Measurements from ENCODE around the gene SHROOM4.
A peak's percentile ranks its signal among the peaks of the same experiment; 100 is the strongest.

The SHROOM4 gene

DNA sequence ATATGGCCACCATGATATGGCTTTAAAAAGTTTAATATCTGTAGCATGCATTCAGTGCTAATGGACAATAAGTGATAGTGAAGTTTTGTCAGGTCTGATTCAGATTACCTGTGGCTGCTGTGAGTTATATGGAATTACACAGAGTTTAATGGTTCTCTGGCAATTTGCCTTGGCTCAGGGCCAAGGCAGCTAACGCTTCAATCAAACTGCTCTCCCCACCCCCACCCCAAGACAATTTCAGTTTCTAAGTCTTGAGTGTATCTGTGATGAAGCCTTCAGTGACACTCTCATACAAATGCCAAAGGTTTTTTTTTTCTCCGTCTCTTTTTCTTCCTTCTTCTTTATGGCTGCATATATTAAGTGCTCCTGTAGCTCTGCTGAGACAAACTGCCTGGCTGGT is 106.6 kb downstream of the SHROOM4 start:
- Histone ChIP-seq H3K27me3 (ENCODE audit: control insufficient read depth, insufficient read depth, low read length) (peaks cover 15% of the 10 kb centered on the region; the same call in 1 of the 2 replicates), H3K9ac (ENCODE audit: low read depth, low read length) (no peak overlapping the region), H3K4me1 (ENCODE audit: control insufficient read depth, insufficient read depth, low read length) (peaks cover 33% of the 10 kb centered on the region), H3K27ac (ENCODE audit: low read depth, low read length) (no peak overlapping the region), H3K9me3 (ENCODE audit: control insufficient read depth, insufficient read depth, low read length) (no peaks in the 10 kb centered on the region), H3K4me3 (ENCODE audit: low read depth, low read length) (no peak overlapping the region), H3K36me3 (ENCODE audit: control insufficient read depth, insufficient read depth, low read length) (no peaks in the 10 kb centered on the region)

- Histone ChIP-seq H3K9me3 (ENCODE audit: control insufficient read depth, insufficient read depth, low read length) (no peaks in the 10 kb centered on the region), H3K9ac (ENCODE audit: low read depth, low read length) (no peak overlapping the region), H3K36me3 (ENCODE audit: control insufficient read depth, insufficient read depth, low read length) (no peaks in the 10 kb centered on the region), H3K27ac (ENCODE audit: low read depth, low read length) (no peak overlapping the region), H3K4me3 (ENCODE audit: low read depth, low read length) (no peak overlapping the region), H3K27me3 (ENCODE audit: control insufficient read depth, insufficient read depth, low read length) (no peaks in the 10 kb centered on the region), H3K4me1 (ENCODE audit: control insufficient read depth, insufficient read depth, low read length) (peaks cover 39% of the 10 kb centered on the region)
Observed at GRCh38 chrX:50705042-50705441, 109.0 kb downstream of the SHROOM4 start.

GRCh38 chrX:50704360-50704759 is 109.6 kb downstream of the SHROOM4 start:
- H3K27ac ChIP-seq (ENCODE audit: low read depth, low read length), result no peak overlapping the region
- H3K9me3 ChIP-seq (ENCODE audit: control insufficient read depth, insufficient read depth, low read length), result no peaks in the 10 kb centered on the region
- no peaks in the 10 kb centered on the region for H3K36me3 ChIP-seq (ENCODE audit: control insufficient read depth, insufficient read depth, low read length)
- no peak overlapping the region for H3K4me3 ChIP-seq (ENCODE audit: low read depth, low read length)
- H3K4me1 ChIP-seq (ENCODE audit: control insufficient read depth, insufficient read depth, low read length), result peaks cover 45% of the 10 kb centered on the region
- H3K27me3 ChIP-seq (ENCODE audit: control insufficient read depth, insufficient read depth, low read length), result no peaks in the 10 kb centered on the region
- no peak overlapping the region for H3K9ac ChIP-seq (ENCODE audit: low read depth, low read length)

GRCh38 chrX:50700921-50701320 is 113.1 kb downstream of the SHROOM4 start:
- peaks cover 51% of the 10 kb centered on the region for H3K4me1 ChIP-seq (ENCODE audit: control insufficient read depth, insufficient read depth, low read length)
- no peaks in the 10 kb centered on the region for H3K27me3 ChIP-seq (ENCODE audit: control insufficient read depth, insufficient read depth, low read length)
- no peak overlapping the region for H3K9ac ChIP-seq (ENCODE audit: low read depth, low read length)
- H3K4me3 ChIP-seq (ENCODE audit: low read depth, low read length), result no peak overlapping the region
- H3K36me3 ChIP-seq (ENCODE audit: control insufficient read depth, insufficient read depth, low read length), result no peaks in the 10 kb centered on the region
- H3K9me3 ChIP-seq (ENCODE audit: control insufficient read depth, insufficient read depth, low read length), result no peaks in the 10 kb centered on the region
- peak overlapping the region; percentile 11 for H3K27ac ChIP-seq (ENCODE audit: low read depth, low read length)

DNA sequence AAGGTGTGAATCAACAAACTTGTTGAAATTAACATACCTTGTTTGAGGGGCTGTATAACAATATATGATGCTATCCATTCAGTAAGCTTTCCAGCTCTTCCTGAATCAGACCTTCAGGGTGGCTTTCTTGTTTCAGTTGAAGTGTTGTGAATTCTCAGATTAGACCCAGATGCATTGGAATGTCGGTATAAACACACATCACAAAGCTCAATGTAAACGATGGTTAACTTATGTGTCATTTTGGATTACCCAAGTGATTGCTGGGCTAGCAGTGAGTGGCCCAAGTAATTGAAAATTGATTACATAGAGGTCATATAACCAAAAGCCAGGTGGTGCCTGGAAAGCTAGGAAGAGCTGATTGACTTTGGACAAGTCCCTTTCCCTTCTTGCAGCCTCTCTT is 115.0 kb downstream of the SHROOM4 start:
- Histone ChIP-seq H3K27me3 (ENCODE audit: control insufficient read depth, insufficient read depth, low read length) (no peaks in the 10 kb centered on the region), H3K36me3 (ENCODE audit: control insufficient read depth, insufficient read depth, low read length) (no peaks in the 10 kb centered on the region), H3K9ac (ENCODE audit: low read depth, low read length) (no peak overlapping the region), H3K4me1 (ENCODE audit: control insufficient read depth, insufficient read depth, low read length) (peaks cover 51% of the 10 kb centered on the region), H3K4me3 (ENCODE audit: low read depth, low read length) (no peak overlapping the region), H3K9me3 (ENCODE audit: control insufficient read depth, insufficient read depth, low read length) (no peaks in the 10 kb centered on the region), H3K27ac (ENCODE audit: low read depth, low read length) (peak overlapping the region; percentile 77)

- no peaks in the 10 kb centered on the region for H3K9me3 ChIP-seq (ENCODE audit: control insufficient read depth, insufficient read depth, low read length)
- peaks cover 51% of the 10 kb centered on the region for H3K4me1 ChIP-seq (ENCODE audit: control insufficient read depth, insufficient read depth, low read length)
- H3K27me3 ChIP-seq (ENCODE audit: control insufficient read depth, insufficient read depth, low read length), result no peaks in the 10 kb centered on the region
- H3K27ac ChIP-seq (ENCODE audit: low read depth, low read length), result peak overlapping the region; percentile 77
- 0 out of 2 replicates have a peak overlapping the region, but pooled peaks have one; percentile 52 for H3K9ac ChIP-seq (ENCODE audit: low read depth, low read length)
- H3K36me3 ChIP-seq (ENCODE audit: control insufficient read depth, insufficient read depth, low read length), result no peaks in the 10 kb centered on the region
- H3K4me3 ChIP-seq (ENCODE audit: low read depth, low read length), result no peak overlapping the region
Observed at GRCh38 chrX:50697691-50698090, 116.3 kb downstream of the SHROOM4 start.

GRCh38 chrX:50691820-50692219 is 122.2 kb downstream of the SHROOM4 start:
- Histone ChIP-seq H3K27ac (ENCODE audit: low read depth, low read length) (no peak overlapping the region), H3K4me1 (ENCODE audit: control insufficient read depth, insufficient read depth, low read length) (peaks cover 1% of the 10 kb centered on the region), H3K4me3 (ENCODE audit: low read depth, low read length) (no peak overlapping the region), H3K27me3 (ENCODE audit: control insufficient read depth, insufficient read depth, low read length) (no peaks in the 10 kb centered on the region), H3K9ac (ENCODE audit: low read depth, low read length) (no peak overlapping the region), H3K9me3 (ENCODE audit: control insufficient read depth, insufficient read depth, low read length) (no peaks in the 10 kb centered on the region), H3K36me3 (ENCODE audit: control insufficient read depth, insufficient read depth, low read length) (no peaks in the 10 kb centered on the region)

GRCh38 chrX:50684871-50685270 is 129.1 kb downstream of the SHROOM4 start:
- H3K4me3 ChIP-seq (ENCODE audit: low read depth, low read length), result no peak overlapping the region
- H3K27me3 ChIP-seq (ENCODE audit: control insufficient read depth, insufficient read depth, low read length), result no peaks in the 10 kb centered on the region
- H3K4me1 ChIP-seq (ENCODE audit: control insufficient read depth, insufficient read depth, low read length), result no peaks in the 10 kb centered on the region
- no peaks in the 10 kb centered on the region for H3K9me3 ChIP-seq (ENCODE audit: control insufficient read depth, insufficient read depth, low read length)
- no peaks in the 10 kb centered on the region for H3K36me3 ChIP-seq (ENCODE audit: control insufficient read depth, insufficient read depth, low read length)
- no peak overlapping the region for H3K27ac ChIP-seq (ENCODE audit: low read depth, low read length)
- H3K9ac ChIP-seq (ENCODE audit: low read depth, low read length), result no peak overlapping the region

- H3K4me1 ChIP-seq (ENCODE audit: control insufficient read depth, insufficient read depth, low read length), result no peaks in the 10 kb centered on the region
- no peaks in the 10 kb centered on the region for H3K36me3 ChIP-seq (ENCODE audit: control insufficient read depth, insufficient read depth, low read length)
- H3K27me3 ChIP-seq (ENCODE audit: control insufficient read depth, insufficient read depth, low read length), result no peaks in the 10 kb centered on the region
- H3K9ac ChIP-seq (ENCODE audit: low read depth, low read length), result no peak overlapping the region
- H3K4me3 ChIP-seq (ENCODE audit: low read depth, low read length), result no peak overlapping the region
- H3K9me3 ChIP-seq (ENCODE audit: control insufficient read depth, insufficient read depth, low read length), result no peaks in the 10 kb centered on the region
- no peak overlapping the region for H3K27ac ChIP-seq (ENCODE audit: low read depth, low read length)
Observed at GRCh38 chrX:50680990-50681389, 133.0 kb downstream of the SHROOM4 start.

DNA sequence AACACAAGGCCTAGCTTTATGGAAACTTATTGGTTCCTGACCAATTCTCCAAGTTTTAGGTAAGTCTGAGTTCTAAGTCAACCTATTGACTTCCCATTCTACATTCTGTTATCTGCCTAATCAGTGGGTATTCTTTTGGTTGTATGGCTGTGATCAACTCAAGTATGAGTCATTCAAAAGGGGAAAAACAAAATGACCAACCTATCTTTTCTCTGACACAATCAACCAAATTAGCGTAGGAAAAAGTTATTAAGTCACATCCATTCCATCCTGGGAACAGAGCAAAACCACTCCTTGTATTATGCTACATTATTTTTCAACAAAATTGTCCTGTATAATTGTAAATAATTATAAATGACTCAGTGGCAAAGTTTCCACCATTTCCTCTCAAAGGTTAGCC is 136.2 kb downstream of the SHROOM4 start:
- Histone ChIP-seq H3K27ac (ENCODE audit: low read depth, low read length) (no peak overlapping the region), H3K36me3 (ENCODE audit: control insufficient read depth, insufficient read depth, low read length) (no peaks in the 10 kb centered on the region), H3K9ac (ENCODE audit: low read depth, low read length) (no peak overlapping the region), H3K4me3 (ENCODE audit: low read depth, low read length) (no peak overlapping the region), H3K9me3 (ENCODE audit: control insufficient read depth, insufficient read depth, low read length) (no peaks in the 10 kb centered on the region), H3K27me3 (ENCODE audit: control insufficient read depth, insufficient read depth, low read length) (no peaks in the 10 kb centered on the region), H3K4me1 (ENCODE audit: control insufficient read depth, insufficient read depth, low read length) (no peaks in the 10 kb centered on the region)

DNA sequence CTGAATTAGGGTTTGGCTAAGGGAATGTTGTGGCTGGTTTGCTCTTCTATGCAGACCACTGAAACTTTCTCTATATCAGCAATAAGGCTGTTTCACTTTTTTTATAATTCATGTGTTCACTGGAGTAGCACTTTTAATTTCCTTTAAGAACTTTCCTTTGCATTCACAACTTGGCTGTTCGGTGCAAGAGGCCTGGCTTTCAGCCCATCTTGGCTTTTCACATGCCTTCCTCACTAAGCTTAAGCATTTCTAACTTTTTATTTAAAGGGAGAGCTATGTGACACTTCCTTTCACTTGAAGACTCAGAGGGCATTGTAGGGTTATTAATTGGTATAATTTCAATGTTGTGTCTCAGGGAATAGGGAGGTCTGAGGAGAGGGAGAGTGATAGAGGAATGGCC is 142.3 kb downstream of the SHROOM4 start:
- no peaks in the 10 kb centered on the region for H3K36me3 ChIP-seq (ENCODE audit: control insufficient read depth, insufficient read depth, low read length)
- no peaks in the 10 kb centered on the region for H3K4me1 ChIP-seq (ENCODE audit: control insufficient read depth, insufficient read depth, low read length)
- no peak overlapping the region for H3K9ac ChIP-seq (ENCODE audit: low read depth, low read length)
- H3K27me3 ChIP-seq (ENCODE audit: control insufficient read depth, insufficient read depth, low read length), result no peaks in the 10 kb centered on the region
- no peaks in the 10 kb centered on the region for H3K9me3 ChIP-seq (ENCODE audit: control insufficient read depth, insufficient read depth, low read length)
- H3K4me3 ChIP-seq (ENCODE audit: low read depth, low read length), result no peak overlapping the region
- H3K27ac ChIP-seq (ENCODE audit: low read depth, low read length), result no peak overlapping the region

GRCh38 chrX:50668860-50669259 is 145.1 kb downstream of the SHROOM4 start:
- H3K9me3 ChIP-seq (ENCODE audit: control insufficient read depth, insufficient read depth, low read length), result no peaks in the 10 kb centered on the region
- H3K4me3 ChIP-seq (ENCODE audit: low read depth, low read length), result no peak overlapping the region
- no peaks in the 10 kb centered on the region for H3K36me3 ChIP-seq (ENCODE audit: control insufficient read depth, insufficient read depth, low read length)

More at GRCh38 chrX:50668860-50669259, 145.1 kb downstream of the SHROOM4 start:
- H3K27me3 ChIP-seq (ENCODE audit: control insufficient read depth, insufficient read depth, low read length), result no peaks in the 10 kb centered on the region
- H3K27ac ChIP-seq (ENCODE audit: low read depth, low read length), result no peak overlapping the region
- H3K4me1 ChIP-seq (ENCODE audit: control insufficient read depth, insufficient read depth, low read length), result no peaks in the 10 kb centered on the region
- H3K9ac ChIP-seq (ENCODE audit: low read depth, low read length), result no peak overlapping the region

Data from HUES48 (cell line).